Stimulated activated CD4-positive, alpha-beta T cell treated with anti-CD3 and anti-CD28 coated beads, Interleukin-2, amount 100 ng/mL, for 48 hours (primary cell): Measurements from ENCODE around the gene APEH.

Experiments
- DNase-seq, 2 donors: peaks; one replicate each; pipeline ENCODE4 v3.0.0-alpha.2; 2020

APEH gene

GRCh38 chr3:49652218-49652902, 21.8 kb upstream of the APEH start:
- DNase-seq = no peak

- no peak for DNase-seq
These were observed 21.2 kb upstream of the APEH start for GRCh38 chr3:49652903-49653415.

- no peak for DNase-seq
These were observed 20.5 kb upstream of the APEH start for GRCh38 chr3:49653621-49654020.

DNA sequence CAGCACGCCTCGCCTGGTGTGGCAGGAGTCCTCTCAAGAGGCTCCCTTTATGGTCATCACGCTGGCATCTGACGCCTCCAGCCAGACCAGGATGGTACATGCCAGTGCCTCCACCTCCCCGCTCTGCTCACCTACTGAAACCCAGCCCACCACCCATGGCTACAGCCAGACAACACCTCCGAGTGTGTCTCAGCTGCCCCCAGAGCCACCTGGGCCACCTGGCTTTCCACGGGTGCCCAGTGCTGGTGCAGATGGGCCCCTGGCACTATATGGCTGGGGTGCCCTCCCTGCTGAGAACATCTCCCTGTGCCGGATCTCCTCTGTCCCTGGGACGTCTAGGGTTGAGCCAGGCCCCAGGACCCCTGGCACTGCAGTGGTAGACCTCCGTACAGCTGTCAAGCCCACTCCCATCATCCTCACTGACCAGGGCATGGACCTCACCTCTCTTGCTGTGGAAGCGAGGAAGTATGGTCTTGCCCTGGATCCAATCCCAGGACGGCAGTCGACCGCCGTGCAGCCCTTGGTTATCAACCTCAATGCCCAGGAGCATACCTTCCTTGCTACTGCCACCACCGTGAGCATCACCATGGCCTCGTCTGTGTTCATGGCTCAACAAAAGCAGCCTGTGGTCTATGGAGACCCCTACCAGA, 19.9 kb upstream of the APEH start:
- no peak for DNase-seq

DNA sequence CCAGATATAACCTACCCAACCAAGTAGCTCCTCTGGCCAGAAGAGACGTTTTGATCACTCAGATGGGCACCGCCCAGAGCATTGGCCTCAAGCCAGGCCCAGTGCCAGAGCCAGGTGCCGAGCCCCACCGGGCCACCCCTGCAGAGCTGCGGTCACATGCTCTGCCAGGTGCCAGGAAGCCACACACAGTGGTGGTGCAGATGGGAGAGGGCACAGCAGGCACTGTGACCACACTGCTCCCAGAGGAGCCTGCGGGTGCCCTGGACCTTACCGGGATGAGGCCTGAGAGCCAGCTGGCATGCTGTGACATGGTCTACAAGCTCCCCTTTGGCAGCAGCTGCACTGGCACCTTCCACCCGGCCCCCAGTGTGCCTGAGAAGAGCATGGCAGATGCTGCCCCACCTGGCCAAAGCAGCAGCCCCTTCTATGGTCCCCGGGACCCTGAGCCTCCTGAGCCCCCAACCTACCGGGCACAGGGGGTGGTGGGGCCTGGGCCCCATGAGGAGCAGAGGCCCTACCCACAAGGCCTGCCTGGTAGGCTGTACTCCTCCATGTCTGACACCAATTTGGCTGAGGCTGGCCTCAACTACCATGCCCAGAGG, 19.1 kb upstream of the APEH start:
- DNase-seq = no peak

DNA sequence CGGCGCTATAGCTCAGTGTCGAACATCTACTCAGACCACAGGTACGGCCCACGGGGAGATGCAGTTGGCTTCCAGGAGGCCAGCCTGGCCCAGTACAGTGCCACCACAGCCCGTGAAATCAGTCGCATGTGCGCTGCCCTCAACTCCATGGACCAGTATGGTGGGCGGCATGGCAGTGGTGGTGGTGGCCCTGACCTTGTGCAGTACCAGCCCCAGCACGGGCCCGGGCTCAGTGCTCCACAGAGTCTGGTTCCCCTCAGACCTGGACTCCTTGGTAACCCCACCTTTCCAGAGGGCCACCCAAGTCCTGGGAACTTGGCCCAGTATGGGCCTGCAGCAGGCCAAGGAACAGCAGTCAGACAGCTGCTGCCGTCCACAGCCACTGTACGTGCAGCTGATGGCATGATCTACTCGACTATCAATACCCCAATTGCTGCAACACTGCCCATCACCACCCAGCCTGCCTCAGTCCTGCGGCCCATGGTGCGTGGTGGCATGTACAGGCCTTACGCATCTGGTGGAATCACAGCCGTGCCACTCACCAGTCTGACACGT, 18.3 kb upstream of the APEH start:
- no peak for DNase-seq

GRCh38 chr3:49656541-49657112, 17.5 kb upstream of the APEH start:
- no peak for DNase-seq

DNA sequence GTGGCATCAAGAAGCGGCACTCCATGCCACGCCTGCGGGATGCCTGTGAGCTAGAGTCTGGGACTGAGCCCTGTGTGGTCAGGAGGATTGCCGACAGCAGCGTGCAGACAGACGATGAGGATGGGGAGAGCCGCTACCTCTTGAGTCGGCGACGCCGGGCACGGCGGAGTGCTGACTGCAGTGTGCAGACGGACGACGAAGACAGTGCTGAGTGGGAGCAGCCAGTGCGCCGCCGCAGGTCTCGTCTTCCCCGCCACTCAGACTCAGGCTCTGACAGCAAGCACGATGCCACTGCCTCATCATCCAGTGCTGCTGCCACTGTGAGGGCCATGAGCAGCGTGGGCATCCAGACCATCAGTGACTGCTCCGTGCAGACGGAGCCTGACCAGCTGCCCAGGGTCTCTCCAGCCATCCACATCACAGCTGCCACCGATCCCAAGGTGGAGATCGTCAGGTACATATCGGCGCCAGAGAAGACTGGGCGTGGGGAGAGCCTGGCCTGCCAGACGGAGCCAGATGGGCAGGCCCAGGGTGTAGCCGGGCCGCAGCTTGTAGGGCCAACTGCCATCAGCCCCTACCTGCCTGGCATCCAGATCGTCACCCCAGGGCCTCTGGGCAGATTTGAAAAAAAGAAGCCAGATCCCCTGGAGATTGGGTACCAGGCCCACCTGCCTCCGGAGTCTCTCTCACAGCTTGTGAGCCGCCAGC, 16.8 kb upstream of the APEH start:
- DNase-seq = no peak

DNA sequence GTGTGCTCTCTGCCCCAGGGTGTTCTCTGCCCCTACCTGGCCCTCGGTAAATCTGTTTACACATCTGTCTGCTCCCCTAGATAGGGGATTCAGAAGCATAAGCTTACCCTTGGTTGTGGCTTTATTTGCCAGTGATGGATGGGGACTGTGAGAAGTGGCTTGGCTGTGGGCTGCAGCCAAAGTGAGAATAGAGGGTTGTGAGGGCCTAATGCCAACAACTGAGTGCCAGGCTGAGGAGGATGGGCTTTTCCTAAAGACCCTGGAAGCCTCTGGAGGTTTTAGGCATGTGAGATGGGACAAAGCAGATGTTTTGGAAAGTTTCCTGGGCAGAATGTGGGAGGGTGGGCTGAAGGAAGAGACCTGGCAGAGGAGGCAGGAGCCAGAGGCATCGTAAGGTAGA, 15.4 kb upstream of the APEH start:
- DNase-seq = no peak

GRCh38 chr3:49659756-49660155, 14.4 kb upstream of the APEH start:
- DNase-seq = no peak

DNA sequence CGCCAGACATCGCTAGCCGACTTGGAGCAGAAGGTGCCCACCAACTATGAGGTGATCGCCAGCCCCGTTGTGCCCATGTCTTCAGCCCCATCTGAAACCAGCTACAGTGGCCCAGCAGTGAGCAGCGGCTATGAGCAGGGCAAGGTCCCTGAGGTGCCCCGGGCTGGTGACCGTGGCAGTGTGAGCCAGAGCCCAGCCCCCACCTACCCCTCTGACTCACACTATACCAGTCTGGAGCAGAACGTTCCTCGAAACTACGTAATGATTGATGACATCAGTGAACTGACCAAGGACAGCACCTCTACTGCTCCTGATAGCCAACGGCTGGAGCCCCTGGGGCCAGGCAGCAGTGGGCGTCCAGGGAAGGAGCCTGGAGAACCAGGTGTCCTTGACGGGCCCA, 12.9 kb upstream of the APEH start:
- DNase-seq = no peak

GRCh38 chr3:49662021-49662420, 12.1 kb upstream of the APEH start:
- DNase-seq = no peak

DNA sequence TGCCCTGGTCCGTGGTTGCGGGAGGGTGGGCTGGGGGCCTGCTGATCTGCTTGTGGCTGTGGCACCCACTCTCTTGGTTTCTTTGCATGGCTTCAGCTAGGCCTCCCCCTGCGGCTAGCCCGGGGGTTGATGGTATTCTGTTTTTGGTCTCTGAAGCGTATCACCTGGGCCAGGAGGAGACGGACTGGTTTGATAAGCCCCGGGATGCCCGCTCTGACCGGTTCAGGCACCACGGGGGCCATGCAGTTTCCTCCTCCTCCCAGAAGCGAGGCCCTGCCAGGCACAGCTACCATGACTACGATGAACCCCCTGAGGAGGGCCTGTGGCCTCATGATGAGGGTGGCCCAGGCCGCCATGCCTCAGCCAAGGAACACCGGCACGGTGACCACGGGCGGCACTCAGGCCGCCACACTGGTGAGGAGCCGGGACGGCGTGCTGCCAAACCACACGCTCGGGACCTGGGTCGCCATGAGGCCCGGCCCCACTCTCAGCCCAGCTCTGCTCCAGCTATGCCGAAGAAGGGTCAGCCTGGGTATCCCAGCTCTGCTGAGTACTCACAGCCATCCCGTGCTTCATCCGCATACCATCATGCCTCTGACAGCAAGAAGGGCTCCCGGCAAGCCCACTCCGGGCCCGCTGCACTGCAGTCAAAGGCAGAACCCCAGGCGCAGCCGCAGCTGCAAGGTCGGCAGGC, 11.3 kb upstream of the APEH start:
- no peak for DNase-seq

GRCh38 chr3:49663831-49664230, 10.3 kb upstream of the APEH start:
- no peak for DNase-seq

DNA sequence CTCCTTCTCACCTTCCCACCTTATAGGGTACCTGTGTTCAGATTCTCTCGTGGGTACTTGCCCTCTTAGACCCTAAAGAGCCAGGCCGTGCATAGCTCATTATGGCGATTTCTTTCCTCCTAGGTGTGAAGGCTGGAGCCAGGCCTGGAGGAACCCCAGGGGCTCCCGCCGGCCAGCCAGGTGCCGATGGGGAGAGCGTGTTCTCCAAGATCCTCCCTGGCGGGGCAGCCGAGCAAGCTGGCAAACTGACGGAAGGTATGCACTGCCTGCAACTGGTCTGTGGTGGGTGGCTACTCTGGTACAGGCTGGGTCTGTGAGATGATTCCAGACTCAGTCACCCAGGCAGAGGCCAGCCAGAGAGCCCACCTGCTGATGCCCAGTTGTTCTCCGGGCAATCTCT, 9.9 kb upstream of the APEH start:
- DNase-seq = no peak

GRCh38 chr3:49665822-49666519, 8.2 kb upstream of the APEH start:
- no peak for DNase-seq

DNA sequence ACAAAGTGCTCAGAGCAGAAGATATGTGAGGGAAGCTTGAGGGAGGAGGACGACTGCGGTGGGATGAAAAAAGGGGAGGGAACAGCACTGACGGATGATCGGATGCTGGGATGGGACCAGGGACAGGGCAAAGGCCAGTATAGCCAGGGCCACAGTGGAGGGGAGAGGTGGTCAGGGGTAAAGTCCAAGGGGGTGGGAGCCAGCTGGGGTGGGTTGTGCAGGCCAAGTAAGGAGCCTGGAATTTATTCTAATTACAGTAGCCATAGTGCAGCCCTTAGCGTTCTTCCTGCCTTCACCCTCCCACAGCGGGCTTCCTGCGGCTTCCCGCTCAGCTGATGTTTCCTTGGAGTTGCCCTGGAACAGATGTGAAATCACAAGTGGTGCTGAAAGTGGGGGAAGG, 7.6 kb upstream of the APEH start:
- no peak for DNase-seq

DNA sequence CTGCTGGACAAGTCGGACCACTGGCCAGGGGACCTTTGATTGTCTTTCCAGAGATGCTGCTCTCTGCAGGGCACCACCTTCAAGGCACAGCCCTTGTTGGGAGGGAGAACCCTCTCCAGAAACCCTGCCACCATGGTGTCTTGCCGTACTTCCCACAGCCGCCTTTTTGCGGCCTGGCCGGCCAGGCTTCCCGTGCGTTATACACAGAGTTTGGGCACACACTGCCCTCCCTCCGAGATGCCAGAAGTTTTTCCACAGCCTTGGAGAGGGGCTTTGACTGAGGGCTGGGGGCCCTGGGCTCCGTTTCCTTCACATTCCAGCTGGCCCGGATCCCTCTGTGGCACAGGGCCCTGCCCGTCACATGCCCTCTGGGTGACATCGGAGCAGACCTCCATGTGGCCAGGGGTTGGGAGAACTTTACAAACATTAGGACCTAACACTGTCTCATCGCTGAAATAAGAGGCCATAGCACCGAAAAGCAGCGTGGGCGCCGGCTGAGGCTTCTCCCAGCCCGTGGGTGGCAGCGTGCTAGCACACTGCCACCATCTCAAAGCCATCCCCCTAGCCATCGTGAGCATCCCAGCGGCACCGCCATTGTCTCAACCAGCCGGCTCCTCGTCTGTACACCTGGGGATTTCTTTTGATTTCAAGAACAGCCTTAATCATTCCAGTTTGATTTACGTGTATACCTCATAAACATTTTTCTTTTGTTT, 6.3 kb upstream of the APEH start:
- DNase-seq = no peak

DNA sequence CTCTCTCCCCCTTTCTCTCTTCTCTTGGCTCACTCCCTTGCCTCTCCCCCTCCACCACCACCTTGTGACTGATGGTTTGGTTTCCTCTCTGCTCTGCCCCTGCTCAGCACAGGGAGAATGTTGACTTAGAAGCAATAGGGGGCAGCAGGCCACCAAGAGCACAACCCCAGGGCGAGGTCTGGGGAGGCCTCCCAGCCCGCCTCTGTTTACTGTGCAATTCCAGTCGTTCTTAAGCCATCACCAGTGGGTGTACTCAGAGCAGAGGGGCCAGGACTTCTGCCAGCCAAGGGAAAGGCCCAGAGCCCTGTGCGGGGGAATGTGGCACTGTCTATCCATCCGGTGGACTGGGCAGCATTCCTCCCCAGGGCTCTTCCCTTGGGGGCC, 5.7 kb upstream of the APEH start:
- DNase-seq = no peak

GRCh38 chr3:49668861-49669260, 5.3 kb upstream of the APEH start:
- no peak for DNase-seq

- DNase-seq = no peak
These were observed 4.8 kb upstream of the APEH start for GRCh38 chr3:49669352-49669751.
